HG02884 (cell line): ENCODE measurements around the gene HSDL2.

ENCODE experiments used
- ATAC-seq: cut with Tn5 transposase; IDR thresholded peaks from one replicate; pipeline ENCODE4 v1.9.1; 2021; ENCODE audit warnings: mild to moderate bottlenecking, moderate library complexity; ENCODE audit not compliant: unreplicated experiment

HSDL2 gene

DNA sequence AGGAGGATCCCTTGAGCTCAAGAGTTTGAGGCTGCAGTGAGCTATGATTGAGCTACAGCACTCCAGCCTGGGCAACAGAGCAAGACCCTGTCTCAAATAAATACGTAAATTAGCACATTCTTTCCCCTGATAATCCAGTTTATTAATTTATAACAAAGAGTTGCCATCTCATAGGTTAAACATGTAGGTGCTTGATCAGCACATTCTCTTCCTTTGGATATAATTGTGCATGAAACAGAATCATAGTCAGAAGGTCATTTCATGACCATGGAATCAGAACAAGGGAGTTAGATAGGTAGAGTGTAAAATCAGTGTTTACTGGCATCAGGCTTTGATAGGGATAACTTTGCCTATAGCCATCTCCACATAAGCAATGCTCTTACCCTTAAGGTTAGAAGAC is 63.7 kb downstream of the HSDL2 start:
- no peak for ATAC-seq

DNA sequence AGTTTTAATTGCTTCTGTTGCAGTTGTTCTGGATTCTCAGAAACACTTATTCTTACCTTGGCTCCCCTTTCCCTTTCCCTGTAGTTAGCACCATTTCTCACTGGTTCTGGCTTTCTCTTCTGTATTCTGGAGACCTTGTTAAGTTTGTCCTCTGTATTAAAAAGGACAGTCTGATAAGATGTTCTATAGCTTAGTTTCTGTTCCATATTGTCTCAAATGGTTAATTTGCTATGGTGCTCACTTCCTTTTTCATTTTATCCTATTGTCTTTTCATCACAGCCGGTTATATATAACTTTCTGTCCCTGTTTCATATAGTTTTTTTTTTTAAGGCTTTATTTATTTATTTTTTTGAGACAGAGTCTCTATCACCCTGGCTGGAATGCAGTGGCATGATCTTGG is 65.3 kb downstream of the HSDL2 start:
- ATAC-seq = no peak

DNA sequence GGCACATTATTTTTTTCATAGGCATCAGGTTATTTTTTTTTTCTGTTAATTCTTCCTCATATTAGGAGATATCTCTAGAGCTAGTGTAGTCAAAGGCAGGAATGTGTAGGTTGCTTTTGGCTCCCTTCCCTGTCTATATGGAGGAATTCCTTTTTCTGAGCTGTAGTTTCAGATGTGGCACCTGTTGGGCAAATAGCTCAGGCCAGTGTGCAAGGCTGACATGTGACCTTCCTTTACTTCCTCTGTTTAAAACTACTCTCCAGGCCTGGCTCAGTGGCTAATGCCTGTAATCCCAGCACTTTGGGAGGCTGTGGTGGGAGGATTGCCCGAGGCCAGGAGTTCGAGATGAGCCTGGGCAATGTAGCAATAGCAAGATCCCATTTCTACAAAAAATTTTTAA is 66.2 kb downstream of the HSDL2 start:
- ATAC-seq = no peak

DNA sequence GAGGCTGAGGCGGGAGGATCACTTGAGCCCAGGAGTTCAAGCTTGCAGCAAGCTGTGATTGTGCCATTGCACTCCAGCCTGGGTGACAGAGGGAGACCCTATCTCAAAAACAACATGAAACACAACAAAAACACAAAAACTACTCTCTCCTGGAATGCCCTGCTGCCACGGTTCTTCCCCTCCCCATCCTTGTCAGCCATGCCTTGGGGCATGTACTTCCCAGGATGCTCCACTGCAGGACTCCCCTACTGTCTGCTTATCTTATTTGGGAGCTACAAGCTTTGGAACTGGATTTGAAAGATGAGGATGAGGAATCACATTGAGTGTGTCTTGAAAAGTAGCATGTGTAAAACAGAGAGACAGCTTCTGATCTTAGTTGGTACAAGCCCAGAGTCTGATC is 66.6 kb downstream of the HSDL2 start:
- no peak for ATAC-seq

DNA sequence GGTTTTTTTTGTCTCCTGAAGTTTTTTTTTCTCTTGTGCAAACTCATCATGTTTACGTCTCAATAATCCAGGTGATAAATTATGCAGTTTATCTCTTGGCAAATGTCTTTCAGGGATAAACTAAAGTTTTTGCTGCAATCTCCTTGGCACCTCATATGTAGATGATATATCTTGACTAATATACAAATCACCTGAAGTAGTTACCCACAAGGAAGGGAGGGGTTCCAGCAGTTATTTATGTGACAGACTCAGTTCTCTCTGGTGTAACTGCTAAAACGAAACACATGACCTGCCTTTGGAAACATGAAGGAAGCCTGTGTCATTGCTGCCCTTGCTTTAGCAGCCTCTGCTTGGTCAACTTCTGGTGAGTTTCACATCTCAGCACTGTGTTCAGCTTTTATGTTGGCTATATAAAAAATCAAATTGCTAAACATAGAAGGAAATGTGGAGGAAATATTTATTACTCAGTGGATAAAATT is 67.4 kb downstream of the HSDL2 start:
- no peak for ATAC-seq

DNA sequence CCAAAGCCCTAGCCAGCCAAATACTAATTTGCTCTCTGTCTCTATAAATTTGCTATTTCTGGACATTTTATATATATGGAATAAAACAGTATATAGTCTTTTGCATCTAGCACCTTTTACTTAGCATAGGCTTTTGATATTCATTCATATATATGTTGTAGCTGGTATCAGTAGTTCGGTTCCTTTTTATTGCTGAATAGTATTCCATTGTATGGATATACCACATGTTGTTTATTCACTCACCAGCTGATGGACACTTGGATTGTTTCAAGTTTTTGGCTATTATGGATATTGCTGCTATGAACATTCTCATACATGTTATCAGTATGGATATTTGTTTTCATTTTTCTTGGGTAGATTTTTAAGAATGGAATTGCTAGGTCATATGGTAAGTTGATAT is 82.9 kb downstream of the HSDL2 start:
- ATAC-seq = no peak

DNA sequence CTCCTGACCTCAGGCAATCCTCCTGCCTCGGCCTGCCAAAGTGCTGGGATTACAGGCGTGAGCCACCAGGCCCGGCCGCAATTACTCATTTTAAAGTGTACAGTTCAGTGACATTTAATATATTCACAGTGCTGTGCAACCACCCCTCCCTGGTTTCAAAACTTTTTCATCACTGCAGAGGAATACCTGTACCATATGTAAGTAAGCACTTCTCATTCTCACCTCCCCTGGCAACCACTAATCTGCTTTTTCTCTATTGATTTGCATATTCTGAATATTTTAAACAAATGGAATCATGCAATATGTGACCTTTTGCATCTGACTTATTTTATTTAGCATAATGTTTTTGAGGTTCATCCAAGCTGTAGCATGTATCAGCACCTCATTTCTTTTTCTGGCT is 85.4 kb downstream of the HSDL2 start:
- ATAC-seq = no peak

DNA sequence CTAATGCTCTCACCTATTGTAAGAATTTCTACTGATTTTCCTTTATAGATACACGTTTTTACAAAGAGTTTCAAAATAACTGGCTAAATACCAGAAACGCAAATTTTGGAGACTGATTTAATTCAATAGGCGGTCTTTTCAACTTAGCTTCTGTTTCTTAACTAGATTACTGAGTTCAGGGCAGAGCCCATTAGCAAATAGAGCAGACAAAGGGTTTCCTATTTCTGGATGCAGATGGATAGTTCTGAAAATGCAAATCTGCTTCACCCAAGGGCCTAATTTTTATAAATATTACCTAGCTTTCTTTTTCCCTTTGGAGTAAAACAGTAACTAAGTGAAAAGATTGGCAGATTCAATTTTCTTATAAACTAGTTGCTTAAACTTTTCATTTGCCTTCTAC is 93.1 kb downstream of the HSDL2 start:
- no peak for ATAC-seq

DNA sequence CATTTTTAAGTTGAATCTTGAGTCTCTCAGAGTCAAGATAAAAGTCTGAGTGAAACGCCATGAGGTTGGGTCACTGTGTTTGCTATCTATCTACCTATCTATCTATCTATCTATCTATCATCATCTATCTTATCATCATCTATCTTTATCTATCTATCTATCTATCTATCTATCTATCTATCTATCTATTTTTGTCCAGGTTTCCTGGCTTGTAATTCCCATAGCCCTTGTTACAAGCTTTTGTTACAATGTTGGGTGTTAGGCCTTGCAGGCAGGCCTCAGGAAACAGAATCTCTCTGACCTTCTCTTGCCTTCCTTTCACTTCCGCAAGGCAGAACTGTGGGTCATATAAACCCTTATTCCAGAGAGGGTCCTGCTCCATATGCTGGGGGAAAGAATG is 94.1 kb downstream of the HSDL2 start:
- ATAC-seq = no peak

DNA sequence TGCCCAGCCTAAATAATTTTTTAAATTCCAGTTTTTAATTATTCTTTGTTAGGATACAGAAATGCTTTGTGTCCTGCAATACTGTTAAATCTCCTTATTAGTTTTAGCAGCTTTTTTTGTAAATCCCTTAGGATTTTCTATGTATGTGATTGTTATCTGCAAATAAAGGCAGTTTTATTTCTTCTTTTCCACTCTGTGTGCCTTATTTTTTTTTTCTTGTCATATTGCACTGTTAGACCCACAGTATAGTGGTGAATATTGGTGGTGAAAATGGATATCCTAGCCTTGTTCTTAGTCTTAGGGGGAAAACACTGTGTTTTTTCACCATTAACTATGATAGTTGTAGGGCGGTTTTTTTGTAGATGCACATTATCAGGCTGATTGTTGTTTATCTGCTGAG is 95.4 kb downstream of the HSDL2 start:
- ATAC-seq = no peak

DNA sequence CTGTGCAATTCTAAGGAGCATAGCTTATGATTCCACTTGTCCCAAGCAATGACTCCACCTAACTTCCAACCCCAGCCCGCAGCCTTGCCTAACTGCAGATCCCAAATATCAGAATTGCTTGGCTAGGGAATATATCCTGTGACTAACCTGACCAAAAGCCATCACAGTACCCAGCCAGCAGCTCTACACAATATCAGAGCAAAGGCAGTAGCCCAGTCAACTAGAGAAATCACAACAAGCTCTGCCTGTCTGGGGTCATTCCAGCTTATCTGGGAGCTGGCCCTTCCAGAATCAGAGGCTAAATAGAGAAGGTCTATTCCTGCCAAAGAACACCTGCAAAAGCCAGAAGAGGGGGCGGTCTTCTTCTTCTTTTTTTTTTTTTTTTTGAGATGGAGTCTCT is 97.4 kb downstream of the HSDL2 start:
- no peak for ATAC-seq

DNA sequence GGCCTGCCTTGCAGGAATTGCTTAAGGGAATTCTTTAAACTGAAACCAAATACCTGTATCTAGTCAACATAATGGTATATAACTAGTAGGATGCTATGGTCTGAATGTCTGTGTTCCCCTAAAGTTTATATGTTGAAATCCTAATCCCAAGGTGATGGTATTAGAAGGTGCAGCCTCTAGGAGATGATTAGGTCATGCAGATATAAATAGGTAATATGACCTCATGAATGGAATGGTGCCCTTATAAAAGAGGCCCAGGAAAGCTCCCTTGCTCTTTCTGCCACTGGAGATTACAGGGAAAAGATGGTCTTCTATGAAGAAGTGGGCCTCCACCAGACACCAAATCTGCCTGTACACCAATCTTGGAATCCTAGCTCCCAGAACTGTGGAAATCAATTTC is 99.3 kb downstream of the HSDL2 start:
- no peak for ATAC-seq

DNA sequence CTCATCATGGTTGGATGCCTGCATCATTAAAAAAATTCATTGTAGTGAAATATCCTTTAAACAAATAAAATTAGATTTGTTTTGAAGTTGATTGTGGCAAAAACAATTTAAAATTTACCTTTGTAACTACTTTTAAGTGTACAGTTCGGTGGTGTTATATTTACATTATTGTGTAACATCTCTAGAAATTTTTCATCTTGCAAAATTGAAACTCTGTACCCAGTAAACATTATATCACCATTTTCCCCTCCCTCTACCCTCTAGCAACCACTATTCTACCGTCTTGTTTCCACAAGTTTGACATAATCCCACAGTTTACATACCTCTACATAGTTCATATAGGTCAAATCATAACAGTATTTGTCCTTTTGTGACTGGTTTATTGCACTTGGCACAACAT is 104.7 kb downstream of the HSDL2 start:
- no peak for ATAC-seq

DNA sequence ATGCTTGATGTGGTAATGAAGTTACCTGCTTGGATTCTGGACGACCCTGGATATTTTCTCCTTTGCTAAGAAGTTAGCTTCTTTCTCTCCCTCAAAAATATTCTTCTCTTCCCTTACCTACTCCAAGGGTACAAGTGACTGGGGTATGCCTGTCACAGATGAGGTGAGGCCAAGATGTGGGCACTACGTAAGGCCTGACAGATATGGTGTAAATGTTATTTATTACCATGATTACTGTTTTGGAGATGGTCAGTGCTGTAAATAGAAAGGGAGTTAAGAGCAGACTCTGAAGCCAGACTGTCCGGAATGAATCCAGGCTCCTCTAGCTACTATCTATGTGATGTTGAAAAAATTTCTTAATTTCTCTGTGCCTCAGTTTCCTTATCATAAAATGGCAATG is 105.7 kb downstream of the HSDL2 start:
- ATAC-seq = no peak

DNA sequence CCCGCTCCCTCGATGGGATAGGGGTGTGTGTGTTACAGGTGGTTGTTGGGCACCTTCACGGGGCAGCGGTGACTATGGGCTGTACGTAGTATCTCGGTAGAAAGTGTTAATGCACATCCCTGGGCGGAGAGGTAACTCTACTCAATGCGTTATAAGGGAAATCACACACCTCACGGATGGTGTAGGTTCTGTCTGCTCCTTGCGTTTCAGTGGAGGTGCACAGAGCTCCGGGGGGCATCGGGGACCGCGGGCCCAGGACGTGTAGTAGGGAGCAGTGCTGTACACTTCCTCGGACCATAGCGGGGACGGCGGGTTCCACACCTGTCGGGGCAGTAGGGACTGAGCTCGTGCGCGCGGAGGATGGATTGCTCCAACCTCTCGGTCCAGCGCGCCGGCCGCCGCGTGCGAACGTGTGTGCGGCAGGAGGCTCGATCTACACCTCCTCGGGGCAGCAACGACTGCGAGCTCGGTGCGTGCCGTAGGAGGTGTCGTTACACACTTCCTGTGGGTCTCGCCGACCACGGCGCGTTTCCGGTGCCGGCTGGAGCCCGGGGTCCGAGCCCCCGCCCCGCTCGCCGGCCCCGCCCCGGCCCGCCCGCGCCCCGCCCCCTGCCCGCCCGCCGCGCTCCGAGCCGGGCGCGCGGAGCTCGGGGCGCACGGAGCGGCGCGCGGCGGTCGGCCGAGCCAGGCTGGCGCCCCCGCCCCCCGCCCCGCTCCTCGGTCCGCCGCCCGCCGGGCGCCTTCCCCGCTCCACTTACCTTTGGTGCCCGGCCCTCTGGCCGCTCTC is 106.5 kb downstream of the HSDL2 start, which contains the start of gene KIAA1958:
Gene KIAA1958, plus strand, starts transcription at position 607 of the 787 bp plus-strand sequence. CDS start 87,254 bp downstream, outside the sequence.
- ATAC-seq = peak; percentile 90

DNA sequence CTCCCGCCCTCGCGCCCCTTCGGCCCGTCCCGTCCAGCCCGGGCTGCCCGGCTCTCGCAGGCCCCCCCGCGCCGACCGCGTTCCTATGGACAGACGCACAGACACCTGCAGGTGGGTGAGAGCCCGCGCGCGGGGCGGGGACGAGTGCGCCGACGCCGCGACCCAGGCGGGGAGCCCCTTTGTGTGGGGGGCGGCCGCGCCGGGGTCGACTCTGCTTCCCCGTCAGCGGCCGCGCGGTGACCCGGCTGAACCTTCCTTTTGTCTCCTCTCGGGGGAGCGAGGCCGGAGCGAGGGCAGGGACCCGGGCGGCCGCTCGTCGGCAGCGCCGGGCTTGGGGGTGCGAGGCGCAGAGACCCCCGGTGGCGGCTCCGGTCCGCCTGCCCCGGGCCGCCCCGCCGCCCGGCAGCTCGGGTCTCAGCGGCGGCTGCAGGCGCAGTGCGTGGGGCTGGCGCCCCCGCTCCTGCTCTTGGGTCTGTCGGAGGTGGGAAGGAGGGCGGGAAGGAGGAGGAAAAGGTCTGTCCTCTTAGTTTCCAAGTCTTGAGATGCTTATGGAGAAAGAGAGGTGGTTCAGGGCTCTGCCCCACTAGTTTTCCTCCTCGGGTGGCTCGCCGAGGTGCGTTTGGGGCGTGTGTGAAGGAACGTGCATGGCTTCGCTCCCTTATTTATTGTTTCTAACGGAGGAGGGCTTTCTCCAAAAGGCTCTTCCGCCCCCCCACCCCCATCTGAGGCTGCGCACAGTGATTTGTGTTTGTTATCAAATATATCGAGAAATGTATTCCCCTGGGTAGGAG is 107.3 kb downstream of the HSDL2 start:
- ATAC-seq = peak; percentile 30

DNA sequence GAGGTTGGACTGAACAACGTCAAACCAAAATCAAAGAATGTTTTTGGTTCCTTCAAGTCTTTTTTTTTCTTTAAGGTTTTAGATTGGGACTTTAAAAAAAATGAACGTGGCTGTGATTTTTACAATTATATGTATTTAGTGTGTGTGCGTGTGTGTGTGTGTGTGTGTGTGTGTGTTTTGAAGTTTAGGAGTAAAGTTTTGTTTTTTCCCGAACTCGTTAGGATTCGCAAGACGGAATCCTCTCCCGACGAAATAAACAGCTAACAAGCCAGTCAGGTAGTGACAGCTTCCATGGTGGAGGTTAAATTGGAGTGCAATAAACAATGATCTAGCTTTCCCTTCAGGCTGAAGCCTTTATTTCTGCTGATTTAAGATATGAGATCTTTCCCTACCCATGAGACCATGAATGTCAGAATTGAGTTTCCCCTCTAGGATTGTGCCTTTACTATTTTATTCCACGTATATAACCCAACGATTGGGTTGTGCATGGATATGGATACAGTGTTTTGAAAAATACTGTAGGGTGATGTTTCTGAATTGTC is 108.0 kb downstream of the HSDL2 start:
- no peak for ATAC-seq

DNA sequence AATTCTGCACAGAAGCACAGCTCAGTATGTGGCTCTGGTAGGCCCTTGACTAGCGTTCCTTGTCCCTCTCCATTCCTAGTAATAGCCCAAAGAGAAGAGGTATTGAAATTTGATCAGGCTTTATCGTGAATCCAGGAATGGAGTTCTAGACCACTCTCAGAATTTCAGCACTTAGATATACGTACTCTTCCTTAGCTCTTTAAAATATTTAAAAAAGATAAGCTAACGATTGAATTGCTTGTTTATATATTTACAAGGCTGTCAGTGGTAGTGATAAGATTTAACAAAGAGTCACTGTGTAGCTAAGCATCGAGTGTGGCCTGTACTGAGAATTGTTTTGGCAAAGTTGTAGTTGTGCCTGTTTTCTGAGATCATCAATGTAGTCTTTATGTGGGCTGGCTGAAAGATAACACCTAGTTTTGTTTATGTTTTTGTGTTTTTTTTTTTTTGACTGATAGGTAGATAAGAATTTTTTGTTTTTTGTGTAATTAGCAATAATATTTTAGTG is 109.2 kb downstream of the HSDL2 start:
- ATAC-seq = no peak

DNA sequence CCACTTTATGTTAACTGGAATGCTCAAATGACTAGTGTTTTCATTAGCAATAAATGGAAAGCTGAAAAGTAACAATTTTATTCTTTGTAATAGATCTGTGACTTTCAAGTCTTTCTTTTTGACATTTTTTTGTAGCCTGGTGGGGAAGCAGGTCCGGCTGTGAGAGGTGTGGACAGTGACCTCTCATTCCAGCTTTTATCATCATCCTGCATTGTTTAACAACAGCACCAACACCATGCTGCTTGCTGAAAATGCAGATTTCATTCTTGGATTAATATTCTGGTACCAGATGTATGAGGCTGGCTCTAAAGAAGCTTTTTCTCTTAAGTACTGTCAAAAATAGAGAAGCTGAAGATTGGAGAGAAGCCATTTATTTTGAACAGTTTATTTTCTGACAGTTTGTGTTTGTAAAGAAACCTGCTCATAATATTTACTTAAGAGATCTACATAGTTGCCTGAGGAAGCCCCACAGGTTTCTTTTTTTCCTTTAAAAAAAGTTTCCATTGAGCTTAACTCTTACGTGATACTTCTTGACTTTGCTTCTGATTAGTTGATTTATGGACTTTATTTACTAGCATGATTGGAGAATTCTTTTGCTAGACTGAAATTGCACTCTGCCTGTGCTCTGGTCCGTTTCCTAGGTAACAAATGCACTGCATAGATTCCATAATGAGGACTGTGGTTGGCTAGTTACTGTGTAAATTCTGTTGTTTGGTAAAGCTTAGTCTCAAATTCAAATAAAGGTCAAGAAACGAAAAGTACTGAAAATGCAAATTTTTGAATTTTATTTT is 110.2 kb downstream of the HSDL2 start:
- ATAC-seq = no peak

DNA sequence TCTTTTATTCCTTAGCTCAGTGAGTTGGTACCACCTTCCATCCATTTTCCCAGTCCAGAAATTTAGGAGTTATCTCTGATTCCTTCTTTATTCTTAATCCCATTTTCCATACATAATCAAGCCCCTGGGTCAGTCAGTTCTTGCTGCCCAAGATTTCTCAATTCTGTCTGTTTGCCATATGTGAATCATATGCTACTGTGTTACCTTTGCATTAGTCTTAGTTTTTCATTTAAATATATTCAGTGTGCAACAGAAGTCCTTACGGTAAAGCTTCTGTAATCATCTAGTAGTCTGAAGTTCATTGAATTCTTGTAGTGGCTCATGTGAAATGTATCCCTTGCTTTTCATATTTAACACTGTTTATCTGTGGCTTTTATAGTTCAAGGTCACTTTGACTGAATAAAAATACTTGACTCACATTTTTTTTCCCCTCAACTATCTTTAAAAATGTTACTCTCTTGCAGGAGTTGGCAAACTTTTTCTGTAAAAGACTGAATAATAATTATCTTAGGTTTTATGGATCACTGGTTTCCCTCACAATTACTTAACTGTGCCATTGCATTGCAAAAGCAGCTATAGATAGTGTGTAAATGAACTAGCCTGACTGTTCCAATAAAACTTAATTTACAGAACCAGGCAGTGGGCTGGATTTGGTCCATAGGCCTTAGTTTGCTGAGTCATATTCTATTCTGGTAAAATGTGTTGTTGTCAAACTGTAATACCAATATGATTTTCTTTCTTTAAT is 113.7 kb downstream of the HSDL2 start:
- no peak for ATAC-seq
